UCSD-AML1 (cell line): ENCODE measurements around the gene CELF2.

ENCODE experiments used
- DNase-seq: peaks from one replicate; lab custom pipeline; 2025; ENCODE audit not compliant: unreplicated experiment; lab: John Stamatoyannopoulos, UW

CELF2 gene

DNA sequence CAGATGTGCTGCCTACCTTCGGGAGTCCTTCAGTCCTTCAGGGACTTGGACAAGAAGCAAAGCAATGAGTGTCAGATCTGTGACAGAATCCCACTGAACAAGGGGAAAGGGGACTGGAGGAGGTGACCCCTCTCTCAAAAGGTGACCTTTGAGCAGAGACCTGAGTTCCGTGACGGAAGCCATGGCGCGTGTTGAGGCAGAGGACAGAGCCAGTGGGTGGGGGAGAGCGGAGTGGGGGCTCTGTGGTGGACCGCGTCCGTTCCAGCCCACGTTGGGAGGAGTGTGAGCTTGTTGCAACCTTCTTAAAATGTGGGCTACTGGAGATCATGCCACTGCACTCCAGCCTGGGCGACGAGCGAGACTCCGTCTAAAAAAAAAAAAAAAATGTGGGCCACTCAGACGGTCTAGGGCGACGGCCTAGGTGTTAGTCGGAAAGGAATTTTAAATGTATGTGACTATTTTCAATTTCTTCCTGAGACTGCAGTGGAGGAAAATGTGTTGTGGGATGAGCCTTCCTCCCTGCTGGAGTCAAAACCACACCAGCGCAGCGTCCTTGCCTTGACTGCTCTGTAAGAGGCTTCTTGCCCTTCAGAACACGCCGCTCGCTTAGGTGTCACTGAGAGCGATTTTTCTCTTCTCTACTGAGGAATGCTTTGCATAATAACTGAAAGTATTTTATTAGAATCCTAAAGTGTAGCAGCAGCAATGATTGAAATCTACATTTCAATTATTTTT is 272.7 kb downstream of the CELF2 start:
- DNase-seq, result no peak

- DNase-seq, result no peak
Observed at GRCh38 chr10:11292576-11293302, 275.1 kb downstream of the CELF2 start.

- DNase-seq, result no peak
Observed at GRCh38 chr10:11293332-11293731, 275.7 kb downstream of the CELF2 start.

DNA sequence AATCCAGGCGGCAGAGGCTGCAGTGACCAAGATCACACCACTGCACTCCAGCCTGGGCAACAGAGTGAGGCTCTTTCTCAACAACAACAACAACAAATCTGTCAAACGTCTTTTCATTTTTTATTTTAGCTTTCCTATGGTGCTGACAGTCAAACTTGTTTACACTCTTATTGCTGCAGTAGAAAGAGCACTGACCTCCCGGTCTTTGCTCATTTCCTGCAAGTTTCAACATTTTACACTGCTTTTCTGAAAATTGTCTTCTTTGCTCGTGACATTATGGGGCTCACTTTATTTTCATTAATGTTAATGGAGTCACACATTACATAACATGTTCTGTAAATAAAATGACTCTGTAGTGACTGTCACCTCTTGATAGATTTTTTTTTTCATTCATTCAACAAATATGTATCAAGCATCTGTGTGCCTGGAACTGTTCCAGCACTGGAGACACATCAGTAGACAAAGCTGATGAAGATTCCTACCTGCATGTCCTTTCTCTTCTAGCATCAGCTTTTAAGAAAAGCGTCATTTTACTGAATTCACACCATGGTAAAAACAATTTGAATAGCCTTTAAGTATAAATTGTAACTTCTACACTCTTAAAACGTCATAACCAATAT is 277.3 kb downstream of the CELF2 start:
- no peak for DNase-seq

DNA sequence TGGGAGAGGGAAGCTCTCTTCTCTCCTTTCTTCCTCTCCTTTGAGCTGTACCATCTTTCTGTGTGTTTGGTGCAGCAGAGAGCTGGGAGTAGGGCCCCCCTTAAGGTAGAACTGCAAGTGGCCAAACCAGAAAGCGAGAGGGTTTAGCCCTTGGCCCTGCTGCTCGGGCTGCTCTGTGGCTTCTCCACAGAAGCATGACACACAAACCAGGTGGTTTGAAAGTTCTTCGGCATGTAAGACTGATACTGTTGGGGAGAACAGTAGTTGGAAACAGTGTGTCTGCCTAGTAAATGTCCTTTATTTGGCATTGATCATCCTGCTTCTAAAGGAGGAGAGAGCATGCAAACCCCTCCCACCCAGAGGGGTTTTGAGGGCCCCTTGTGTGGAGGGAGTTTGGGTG is 277.8 kb downstream of the CELF2 start:
- DNase-seq, result no peak

- no peak for DNase-seq
Observed at GRCh38 chr10:11297136-11297535, 279.5 kb downstream of the CELF2 start.

DNA sequence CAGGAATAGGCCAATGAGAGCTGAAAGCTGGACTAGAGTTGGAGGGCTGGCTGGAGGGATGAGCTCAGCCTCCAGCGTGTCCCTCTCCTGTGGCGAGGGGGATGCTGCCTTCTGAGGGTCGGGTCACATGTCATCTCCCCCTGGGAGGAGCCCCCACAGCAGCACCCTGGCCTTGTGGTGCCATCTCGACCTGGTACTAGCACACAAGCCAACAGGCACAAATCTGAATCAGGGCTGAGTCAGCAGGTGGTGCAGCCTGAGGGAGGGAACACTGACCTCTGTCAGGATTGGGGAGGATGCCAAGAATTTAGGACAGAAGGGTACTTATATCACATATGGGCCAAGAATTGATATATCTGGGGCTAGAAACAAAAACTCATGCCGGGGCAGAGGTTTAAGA is 280.4 kb downstream of the CELF2 start:
- DNase-seq, result no peak

DNA sequence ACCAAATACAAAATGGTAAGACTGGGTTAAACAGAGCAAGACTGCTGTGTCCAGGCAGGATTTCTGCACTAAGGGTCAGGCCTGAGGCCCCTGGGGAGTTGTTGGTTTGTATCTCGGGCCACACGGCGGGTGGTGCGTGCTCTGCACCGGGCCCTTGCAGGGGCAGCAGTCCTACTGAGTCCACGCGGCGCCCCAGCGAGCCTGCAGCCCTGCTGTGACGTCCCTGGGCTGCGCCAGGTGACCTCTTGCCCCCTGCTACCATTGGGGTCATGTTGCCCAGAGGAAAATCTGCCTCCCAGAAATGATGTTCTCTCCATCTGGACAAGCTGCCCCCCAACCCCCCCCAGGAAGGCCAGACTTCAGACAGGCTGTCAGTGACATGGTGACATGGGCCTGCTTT is 281.5 kb downstream of the CELF2 start:
- no peak for DNase-seq

- no peak for DNase-seq
Observed at GRCh38 chr10:11300026-11300425, 282.4 kb downstream of the CELF2 start.

GRCh38 chr10:11300563-11300962 is 282.9 kb downstream of the CELF2 start:
- DNase-seq, result no peak

DNA sequence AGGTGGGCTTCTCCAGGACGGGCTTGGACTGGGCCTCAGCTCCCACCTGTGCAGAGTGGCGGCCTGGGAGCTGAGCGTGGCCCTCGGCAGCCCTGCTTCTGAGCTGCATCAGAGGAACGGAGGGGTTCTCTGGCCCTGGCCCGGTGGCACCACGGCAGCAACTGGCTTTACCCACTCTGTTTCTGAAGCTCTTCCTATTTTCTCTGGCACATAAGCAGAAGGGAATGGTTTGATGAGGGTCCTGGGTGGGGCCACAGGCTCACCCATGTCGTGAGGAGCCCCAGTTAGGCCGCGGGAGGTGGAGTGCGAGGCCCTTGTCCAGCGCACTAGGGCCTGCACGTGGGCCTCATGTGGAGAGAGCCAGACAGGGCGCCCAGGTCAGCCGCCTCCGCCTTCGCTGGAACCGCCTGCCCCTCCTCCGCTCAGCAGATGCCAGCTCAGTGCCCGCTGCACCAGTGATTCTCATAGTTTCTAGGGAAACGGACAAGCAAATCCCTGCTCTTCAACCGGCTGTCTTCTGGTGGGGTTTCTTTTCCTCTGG is 284.0 kb downstream of the CELF2 start:
- no peak for DNase-seq

DNA sequence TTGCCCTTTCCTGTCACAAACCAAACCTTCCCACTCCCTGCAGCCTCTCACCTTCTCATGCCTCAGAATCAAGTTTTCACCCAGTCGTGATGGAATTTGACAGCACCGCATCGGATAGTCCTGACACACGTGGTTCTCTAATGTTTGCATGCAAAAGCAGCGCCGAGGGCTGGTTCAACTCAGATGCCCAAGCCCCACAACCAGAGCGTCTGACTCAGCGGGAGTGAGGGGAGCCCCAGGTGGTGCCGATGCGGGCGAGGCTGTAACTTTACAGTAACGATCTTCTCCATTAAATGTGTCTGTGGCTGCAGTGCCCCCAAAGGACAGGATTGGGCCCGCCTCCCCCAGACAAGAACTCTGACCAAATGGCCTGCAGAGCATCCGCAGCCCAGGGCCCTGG is 284.5 kb downstream of the CELF2 start:
- no peak for DNase-seq

- DNase-seq, result no peak
Observed at GRCh38 chr10:11303361-11304170, 285.9 kb downstream of the CELF2 start.

DNA sequence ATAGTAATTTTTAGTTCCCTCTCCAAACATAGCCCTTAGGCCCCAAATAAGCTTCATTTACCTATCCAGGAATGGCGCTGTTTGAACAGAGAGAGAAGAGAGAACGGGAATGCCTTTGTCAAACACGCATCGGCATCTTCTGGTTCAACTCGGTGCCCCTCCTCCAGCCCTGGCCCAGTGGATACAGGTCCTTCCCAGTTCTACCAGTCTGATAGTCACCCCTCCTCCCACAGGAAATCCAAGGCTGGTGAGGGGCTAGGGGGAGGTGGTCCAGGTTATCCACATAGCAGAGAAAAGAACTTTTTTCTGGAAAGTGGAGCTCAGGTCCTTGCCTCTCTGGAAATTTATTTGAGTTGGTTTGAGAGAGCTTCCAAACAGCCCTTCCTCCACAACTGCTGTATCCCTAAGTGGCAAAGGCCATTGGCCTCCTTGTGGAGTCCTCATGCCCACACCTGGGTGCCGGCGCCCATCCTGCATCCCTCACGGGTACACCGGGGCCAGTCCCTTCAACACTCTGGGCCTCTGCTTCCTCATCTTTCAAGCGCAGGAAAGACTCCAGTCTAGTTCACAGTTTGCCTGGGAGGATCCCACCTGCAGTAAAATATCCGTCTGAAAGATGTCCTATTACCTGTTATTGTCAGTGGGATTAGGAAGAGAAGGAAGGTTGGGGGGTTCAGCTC is 287.4 kb downstream of the CELF2 start:
- DNase-seq, result no peak

DNA sequence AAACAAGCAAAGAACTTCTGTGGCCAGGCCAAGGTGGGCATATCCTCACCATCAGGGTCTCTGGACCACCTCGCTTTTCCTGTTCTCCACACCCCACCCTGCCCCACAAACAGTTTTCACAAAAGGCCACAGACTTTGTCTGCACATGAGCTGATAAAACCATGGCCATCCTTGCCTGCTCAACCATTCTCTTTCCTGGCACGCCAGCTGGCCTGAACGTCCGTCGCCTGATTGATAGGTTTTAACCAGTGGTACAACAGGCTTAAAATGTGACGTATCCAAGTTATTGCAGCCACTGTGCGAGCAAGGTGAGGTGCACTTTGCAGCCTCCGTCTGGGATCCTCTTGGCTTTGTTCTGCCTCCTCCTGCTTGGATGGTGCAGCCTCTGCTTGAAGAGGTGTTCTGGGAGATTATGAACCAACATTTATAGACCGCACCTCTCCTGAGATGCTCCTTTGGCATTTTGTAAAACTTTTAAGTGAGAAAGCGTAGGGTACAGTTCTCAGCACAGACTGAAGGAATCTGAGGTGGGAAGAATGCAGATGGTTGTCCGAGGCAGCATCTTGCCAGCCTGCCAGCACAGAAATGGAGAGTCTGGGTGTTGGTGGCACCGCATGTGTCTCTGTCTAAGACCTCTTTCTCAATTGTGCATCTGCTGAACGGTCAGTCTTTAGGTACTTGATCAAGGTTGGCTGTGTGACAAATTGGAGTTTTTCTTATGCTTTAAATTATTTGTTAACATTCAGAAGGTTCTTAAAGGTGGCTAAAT is 288.3 kb downstream of the CELF2 start:
- DNase-seq, result no peak

- no peak for DNase-seq
Observed at GRCh38 chr10:11307004-11307403, 289.3 kb downstream of the CELF2 start.

DNA sequence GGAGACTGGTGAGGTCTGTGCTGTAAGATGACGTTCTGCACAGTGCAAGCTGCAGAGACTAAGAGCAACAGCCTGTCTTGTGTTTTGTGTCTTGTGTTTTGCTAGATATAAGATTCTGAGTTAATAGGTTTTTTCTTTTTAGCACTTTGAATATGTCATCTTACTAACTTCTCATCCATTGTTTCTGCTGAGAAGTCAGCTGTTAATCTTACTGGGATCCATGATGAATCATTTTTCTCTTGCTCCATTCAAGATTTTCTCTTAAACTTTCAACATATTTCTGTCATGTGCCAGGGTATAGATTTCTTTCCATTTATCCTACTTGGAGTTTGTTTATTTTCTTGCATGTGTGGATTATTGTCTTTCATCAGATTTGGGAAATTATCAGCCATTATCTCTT is 290.3 kb downstream of the CELF2 start:
- DNase-seq, result no peak

GRCh38 chr10:11311027-11311426 is 293.4 kb downstream of the CELF2 start:
- DNase-seq, result no peak

DNA sequence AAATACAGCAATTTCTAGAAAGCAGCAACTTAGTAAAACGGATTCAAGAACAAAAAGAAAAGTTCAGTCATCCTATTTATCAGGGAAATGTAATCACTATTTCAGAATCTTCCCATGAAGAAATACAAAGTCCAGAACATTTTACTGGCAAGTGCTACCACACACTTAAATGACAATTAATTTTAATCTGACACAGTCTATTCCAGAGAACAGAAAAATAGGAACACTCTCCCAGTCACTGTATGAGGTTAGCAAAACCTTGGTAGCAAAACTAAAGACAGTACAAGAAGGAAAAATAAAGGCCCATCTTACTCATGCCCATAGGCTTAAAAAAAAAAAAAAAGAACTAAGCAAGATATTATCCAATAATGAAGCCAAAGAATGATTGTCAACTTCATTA is 295.8 kb downstream of the CELF2 start:
- no peak for DNase-seq
